K562 (cell line): Measurements from ENCODE around the gene NRG2.

Experiments
- GTF2A2 ChIP-seq: IDR thresholded peaks from 2 replicates; pipeline ENCODE4 v1.6.1; 2016; ENCODE audit warnings: mild to moderate bottlenecking, missing genetic modification characterization, missing compliant biosample characterization
- PCBP2 ChIP-seq: fragments of 200-400 bp; formaldehyde crosslinking; IDR thresholded peaks from 2 replicates; pipeline ENCODE4 v1.6.1; 2018; ENCODE audit warnings: low read length, low read depth, mild to moderate bottlenecking, moderate library complexity; ENCODE audit not compliant: poor library complexity, severe bottlenecking

- TF ChIP-seq GTF2A2 (tag): no peak
- TF ChIP-seq PCBP2: no peak
Measured at GRCh38 chr5:139839232-139839815, 203.8 kb downstream of the NRG2 start.
